Loucy (cell line): Measurements from ENCODE around the gene FAM221B.

Experiments used
- CTCF ChIP-seq: fragments of 200-600 bp; sonication (generic); conservative IDR thresholded peaks from 2 replicates; pipeline ENCODE4 v1.5.1; 2014; ENCODE audit warnings: mild to moderate bottlenecking, antibody characterized with exemption, low read length
- EZH2phosphoT487 ChIP-seq: fragments of 200-600 bp; IDR thresholded peaks from 2 replicates; pipeline ENCODE4 v1.6.1; 2018; ENCODE audit warnings: antibody characterized with exemption, mild to moderate bottlenecking, moderate library complexity, borderline replicate concordance

GRCh38 chr9:35844628-35845270 is 16.2 kb upstream of the FAM221B start:
- TF ChIP-seq CTCF (no peak), EZH2phosphoT487 (no peak)
